ENCODE data around the gene GALNT2. TPM values are rescaled to one million over a fixed set of nuclear protein-coding genes. Genes with fewer than 3 reads are reported as not detected.

Gene GALNT2
- total and polyA plus RNA-seq, 10 donors = 7.9 to 44.8 (median 36.9) TPM

GRCh38 chr1:230132758-230133157, 65.7 kb downstream of the GALNT2 start:
- Histone ChIP-seq H3K4me1 (peaks cover 0 to 55% (median 12%) of the 10 kb centered on the region in 6 donors), H3K36me3 (peaks cover 0 to under 1% (median 0%) of the 10 kb centered on the region in 6 donors), H3K4me3 (no peak overlapping the region), H3K27ac (no peak overlapping the region), H3K9me3 (no peaks in the 10 kb centered on the region), H3K27me3 (replicated peaks in 1 of 7) (no peaks in the 10 kb centered on the region)
- TF ChIP-seq POLR2A (IDR thresholded peaks at IDR 0.05) (no peak), POLR2AphosphoS5 (IDR thresholded peaks at IDR 0.05) (no peak), CTCF (IDR thresholded peaks at IDR 0.05 in 8 of 11, conservative IDR thresholded peaks at IDR 0.05 in 3 of 11) (no peak)
- WGBS, 5 donors = 39 to 46% (median 41%) methylated on average over 6 of the region's 6 CpGs
- DNase-seq = no peak
- intact Hi-C loops (cut with DNase I; ENCODE audit: low total_unique reads) = no loop called here

GRCh38 chr1:230135726-230136125, 68.7 kb downstream of the GALNT2 start:
- 85 to 99% (median 96%) methylated on average over 6 of the region's 6 CpGs for WGBS, 5 donors
- intact Hi-C loops (cut with DNase I; ENCODE audit: low total_unique reads) = no loop called here
- no peak overlapping the region for H3K4me3 ChIP-seq
- no peak overlapping the region for H3K27ac ChIP-seq
- no peaks in the 10 kb centered on the region for H3K27me3 ChIP-seq (replicated peaks in 1 of 7)
- peaks cover 0 to 6% (median 0%) of the 10 kb centered on the region in 6 donors for H3K36me3 ChIP-seq
- no peaks in the 10 kb centered on the region for H3K9me3 ChIP-seq
- peaks cover 0 to 53% (median 16%) of the 10 kb centered on the region in 6 donors for H3K4me1 ChIP-seq
- no peak for DNase-seq
- no peak for TF ChIP-seq POLR2A (IDR thresholded peaks at IDR 0.05)
- TF ChIP-seq POLR2AphosphoS5 (IDR thresholded peaks at IDR 0.05) = no peak
- no peak for TF ChIP-seq CTCF (IDR thresholded peaks at IDR 0.05 in 8 of 11, conservative IDR thresholded peaks at IDR 0.05 in 3 of 11)

DNA sequence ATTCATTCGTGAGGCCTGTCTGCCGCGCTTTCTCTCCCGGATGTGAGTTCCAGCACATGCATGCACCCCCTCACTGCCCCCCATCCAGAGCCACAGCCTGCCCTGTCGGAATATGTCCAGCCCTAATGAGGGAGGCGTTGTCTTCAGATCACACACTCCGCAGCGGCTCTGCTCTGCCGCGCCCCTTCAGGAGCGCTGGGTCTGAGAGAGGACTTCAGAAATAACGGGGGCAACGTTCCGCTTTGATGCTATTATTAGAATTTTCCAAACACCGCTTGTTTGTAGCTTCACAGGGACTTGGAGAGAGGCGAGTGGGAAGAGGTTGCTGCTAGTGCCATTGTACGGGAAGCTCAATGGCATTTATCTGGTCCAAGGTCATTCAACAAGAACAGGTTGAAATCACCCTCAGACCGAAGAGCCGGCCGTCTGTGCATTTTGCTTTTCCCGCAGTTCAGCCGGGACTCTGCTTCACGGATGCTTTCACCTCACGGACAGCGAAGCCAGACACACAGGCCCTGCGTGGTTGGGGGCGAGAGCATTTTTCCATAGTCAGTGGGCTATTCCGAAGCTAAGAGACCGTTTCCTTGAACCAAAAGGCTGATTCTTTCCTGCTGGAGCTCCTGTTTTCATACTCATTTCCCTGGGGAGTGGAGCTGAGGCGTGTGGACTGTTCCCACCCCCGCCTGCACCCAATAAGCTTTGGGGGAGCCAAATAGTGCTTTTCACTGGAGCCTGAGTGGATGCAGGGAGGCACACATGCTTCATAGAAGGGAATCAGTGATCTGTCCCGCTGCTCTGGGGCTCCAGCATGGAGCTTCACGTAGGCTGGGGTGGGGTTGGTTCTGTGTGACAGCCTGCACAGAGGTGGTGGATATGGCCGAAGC, 69.7 kb downstream of the GALNT2 start:
- no peaks in the 10 kb centered on the region for H3K9me3 ChIP-seq
- intact Hi-C loops (cut with DNase I; ENCODE audit: low total_unique reads) = no loop called here
- H3K27me3 ChIP-seq (replicated peaks in 1 of 7) = no peaks in the 10 kb centered on the region
- 83 to 91% (median 88%) methylated on average over 33 to 34 of the region's 34 CpGs for WGBS, 5 donors
- H3K4me3 ChIP-seq = no peak overlapping the region
- peaks cover 0 to 45% (median 19%) of the 10 kb centered on the region in 6 donors for H3K4me1 ChIP-seq
- DNase-seq = no peak
- H3K27ac ChIP-seq = no peak overlapping the region
- no peak for TF ChIP-seq CTCF (IDR thresholded peaks at IDR 0.05 in 8 of 11, conservative IDR thresholded peaks at IDR 0.05 in 3 of 11)
- TF ChIP-seq POLR2A (IDR thresholded peaks at IDR 0.05) = no peak
- TF ChIP-seq POLR2AphosphoS5 (IDR thresholded peaks at IDR 0.05) = no peak
- H3K36me3 ChIP-seq = peaks cover 0 to 6% (median 0%) of the 10 kb centered on the region in 6 donors

DNA sequence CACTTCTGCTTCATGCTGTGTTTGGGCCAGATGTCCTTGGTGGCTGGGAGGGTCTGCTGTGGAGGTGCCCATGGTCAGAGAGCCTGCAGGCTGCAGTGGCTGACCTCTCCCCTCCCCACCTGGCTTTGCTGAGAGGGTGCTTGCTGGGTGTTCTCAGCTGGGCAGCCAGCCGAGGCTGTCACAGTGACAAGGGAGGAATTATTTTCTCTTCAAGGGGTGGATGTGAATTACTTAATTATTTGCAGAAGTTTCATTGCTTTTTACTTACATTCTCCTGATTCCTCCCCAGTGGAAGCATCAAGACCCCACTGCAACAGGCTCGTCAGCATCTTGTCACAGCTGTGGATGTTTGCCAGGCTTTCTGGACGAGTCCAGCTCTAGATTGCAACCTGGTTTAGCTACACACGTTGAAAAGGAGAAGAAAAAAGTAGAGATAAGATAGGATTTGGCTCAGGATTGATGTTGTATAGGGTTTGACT, 70.3 kb downstream of the GALNT2 start:
- Histone ChIP-seq H3K4me3 (no peak overlapping the region), H3K4me1 (peaks cover 0 to 47% (median 20%) of the 10 kb centered on the region in 6 donors), H3K9me3 (no peaks in the 10 kb centered on the region), H3K27ac (no peak overlapping the region), H3K36me3 (peaks cover 0 to 6% (median 0%) of the 10 kb centered on the region in 6 donors), H3K27me3 (replicated peaks in 1 of 7) (no peaks in the 10 kb centered on the region)
- TF ChIP-seq CTCF (IDR thresholded peaks at IDR 0.05 in 8 of 11, conservative IDR thresholded peaks at IDR 0.05 in 3 of 11) = no peak
- no peak for TF ChIP-seq POLR2A (IDR thresholded peaks at IDR 0.05)
- TF ChIP-seq POLR2AphosphoS5 (IDR thresholded peaks at IDR 0.05) = no peak
- no peak for DNase-seq
- intact Hi-C loops (cut with DNase I; ENCODE audit: low total_unique reads) = no loop called here
- 66 to 84% (median 82%) methylated on average over 4 of the region's 4 CpGs for WGBS, 5 donors

Data from spleen (tissue), 11 donors.